Bronchial epithelial cell (primary cell): ENCODE data around the gene RBBP8NL. TPM values are rescaled to one million over a fixed set of nuclear protein-coding genes. Genes with fewer than 3 reads are reported as not detected.
A peak's percentile ranks its signal among the peaks of the same experiment; 100 is the strongest.

Experiments used
- DNase-seq: peaks from one replicate; pipeline ENCODE4 v3.0.0-alpha.2; 2010; ENCODE audit warnings: low read depth
- FAIRE-seq: peaks from 2 replicates; lab custom pipeline; 2011; peaks lifted over from hg19 to GRCh38; lab: Jason Lieb, UNC
- H3K27me3 ChIP-seq: 2 replicates; pipeline ENCODE4 v1.5.1; 2011; ENCODE audit warnings: low read length; ENCODE audit not compliant: control insufficient read depth, insufficient read depth
- H3K36me3 ChIP-seq: 2 replicates; pipeline ENCODE4 v1.5.1; 2011; ENCODE audit warnings: low read length; ENCODE audit not compliant: control insufficient read depth, insufficient read depth
- H3K4me3 ChIP-seq: 2 replicates; pipeline ENCODE4 v1.5.1; 2011; ENCODE audit warnings: mild to moderate bottlenecking, low read depth, low read length, control low read depth
- total RNA-seq: library from RNA; depleted of rRNA; stranded (reverse); fragments of >200 nt; gene quantifications from 2 replicates; pipeline ENCODE4 v1.2.1, GENCODE V29; 2014
- TF ChIP-seq, protein P1 (sequence below): IDR thresholded peaks from 2 replicates; pipeline ENCODE4 v1.5.1; 2011; ENCODE audit warnings: mild to moderate bottlenecking, moderate library complexity, low read length, control low read depth, inconsistent platforms; ENCODE audit not compliant: insufficient read depth, severe bottlenecking

The RBBP8NL gene
- total RNA-seq, 1 donor from 2014 or later: under 0.01 TPM

DNA sequence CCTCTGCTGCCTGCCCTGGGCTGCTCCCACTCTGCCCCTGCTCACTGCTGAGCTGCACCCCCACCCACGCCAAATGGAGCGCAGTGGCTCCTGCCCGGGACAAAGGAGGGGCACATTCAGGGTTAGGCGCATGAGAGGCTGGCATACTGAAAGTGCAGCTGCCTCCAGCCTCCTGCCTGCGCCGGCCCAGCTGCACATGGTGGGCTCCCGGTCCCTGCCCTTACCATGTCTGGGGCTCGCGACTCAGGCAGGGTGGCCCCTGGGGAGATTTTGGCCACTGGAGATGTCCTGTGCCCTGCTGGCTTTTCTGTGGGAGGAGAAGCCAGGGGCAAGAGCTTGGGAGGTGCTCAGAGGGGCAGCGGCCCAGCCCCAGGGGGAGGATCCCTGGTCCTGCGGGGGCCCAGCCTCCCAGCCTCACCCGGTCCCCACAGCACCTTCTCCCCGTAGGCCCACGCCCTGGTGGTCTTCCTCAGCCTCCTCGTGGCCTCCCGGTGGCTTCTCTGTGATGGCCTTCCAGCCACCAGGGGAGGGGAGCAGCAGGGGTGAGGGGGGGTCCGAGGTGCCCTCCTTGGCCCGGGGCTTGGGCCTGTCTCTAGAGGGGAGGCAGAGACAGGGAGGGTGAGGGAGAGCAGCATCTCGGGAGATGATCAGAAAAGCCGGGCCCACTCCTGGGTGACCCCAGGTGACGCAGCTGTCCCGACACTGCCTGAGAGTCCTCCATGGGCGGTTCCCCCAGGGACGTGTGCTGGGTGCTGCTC lies 11.8 kb downstream of the RBBP8NL start:
- TF ChIP-seq, protein P1, sequence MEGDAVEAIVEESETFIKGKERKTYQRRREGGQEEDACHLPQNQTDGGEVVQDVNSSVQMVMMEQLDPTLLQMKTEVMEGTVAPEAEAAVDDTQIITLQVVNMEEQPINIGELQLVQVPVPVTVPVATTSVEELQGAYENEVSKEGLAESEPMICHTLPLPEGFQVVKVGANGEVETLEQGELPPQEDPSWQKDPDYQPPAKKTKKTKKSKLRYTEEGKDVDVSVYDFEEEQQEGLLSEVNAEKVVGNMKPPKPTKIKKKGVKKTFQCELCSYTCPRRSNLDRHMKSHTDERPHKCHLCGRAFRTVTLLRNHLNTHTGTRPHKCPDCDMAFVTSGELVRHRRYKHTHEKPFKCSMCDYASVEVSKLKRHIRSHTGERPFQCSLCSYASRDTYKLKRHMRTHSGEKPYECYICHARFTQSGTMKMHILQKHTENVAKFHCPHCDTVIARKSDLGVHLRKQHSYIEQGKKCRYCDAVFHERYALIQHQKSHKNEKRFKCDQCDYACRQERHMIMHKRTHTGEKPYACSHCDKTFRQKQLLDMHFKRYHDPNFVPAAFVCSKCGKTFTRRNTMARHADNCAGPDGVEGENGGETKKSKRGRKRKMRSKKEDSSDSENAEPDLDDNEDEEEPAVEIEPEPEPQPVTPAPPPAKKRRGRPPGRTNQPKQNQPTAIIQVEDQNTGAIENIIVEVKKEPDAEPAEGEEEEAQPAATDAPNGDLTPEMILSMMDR: no peak
- no peak for DNase-seq

DNA sequence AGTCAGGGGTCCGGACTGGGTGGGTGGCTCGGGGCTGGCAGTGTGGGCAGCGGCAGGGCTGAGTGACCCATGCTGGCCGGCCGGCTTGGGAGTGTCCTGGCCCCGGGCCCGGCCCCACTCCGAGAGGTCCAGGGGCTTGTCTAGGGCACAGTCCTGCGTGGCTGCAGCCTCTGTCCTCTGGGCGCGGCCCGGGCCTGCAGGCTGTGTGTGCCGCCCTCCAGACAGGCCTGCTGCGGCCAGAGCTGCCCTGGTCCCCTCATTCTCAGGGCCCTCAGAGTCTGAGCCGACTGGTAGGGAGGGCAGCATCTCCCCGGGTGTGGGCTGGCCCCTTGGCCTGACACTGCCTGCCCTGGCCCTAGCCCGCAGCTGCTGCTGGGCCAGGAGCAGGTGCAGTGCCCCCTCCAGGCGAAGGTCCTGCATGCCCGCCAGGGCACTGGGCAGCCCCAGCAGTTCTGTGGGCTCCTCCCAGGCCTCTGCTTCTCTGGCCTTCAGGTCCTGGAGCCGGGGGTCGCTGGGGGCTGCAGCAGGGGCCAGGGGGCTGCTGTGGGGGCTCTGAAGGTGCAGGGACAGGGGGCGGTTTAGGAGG lies 13.3 kb downstream of the RBBP8NL start:
- no peak for FAIRE-seq

More for the DNA sequence above, 11.8 kb downstream of the RBBP8NL start:
- H3K27me3 ChIP-seq: no peaks in the 10 kb centered on the region
- no peaks in the 10 kb centered on the region for H3K36me3 ChIP-seq
- H3K4me3 ChIP-seq: no peak overlapping the region
- no peak for FAIRE-seq

DNA sequence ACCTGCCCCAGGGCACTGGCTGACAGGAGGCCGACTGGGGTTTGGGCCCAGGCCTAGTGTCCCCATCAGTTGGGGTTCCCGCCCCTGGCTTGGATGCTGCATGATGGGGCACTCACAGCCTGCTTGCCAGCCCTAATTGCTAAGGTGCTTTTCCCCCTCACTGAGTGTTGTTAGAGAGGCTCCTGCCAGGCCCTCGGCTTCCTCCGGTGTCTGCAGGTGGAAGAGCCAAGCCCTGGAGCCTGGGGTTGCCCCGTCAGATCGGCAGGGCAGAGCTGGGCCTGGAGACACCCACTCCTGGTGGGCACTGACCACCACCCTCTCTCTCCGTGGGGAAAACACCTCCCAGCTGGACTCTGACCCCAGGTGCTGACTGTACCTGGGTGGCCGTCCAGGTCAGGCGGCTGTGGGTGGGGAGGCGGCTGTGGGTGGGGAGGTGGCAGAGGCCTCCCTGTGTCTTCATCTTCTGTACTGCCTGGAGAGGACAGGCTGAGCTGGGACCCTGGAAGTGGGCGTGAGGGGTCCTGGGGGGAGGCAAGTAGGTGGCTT lies 14.2 kb downstream of the RBBP8NL start:
- Histone ChIP-seq H3K4me3 (no peak overlapping the region), H3K27me3 (no peaks in the 10 kb centered on the region), H3K36me3 (no peaks in the 10 kb centered on the region)
- TF ChIP-seq, protein P1: no peak
- no peak for FAIRE-seq
- no peak for DNase-seq

More for the DNA sequence above, 13.3 kb downstream of the RBBP8NL start:
- DNase-seq: no peak
- TF ChIP-seq, protein P1: peak; percentile 15
- no peaks in the 10 kb centered on the region for H3K27me3 ChIP-seq
- no peaks in the 10 kb centered on the region for H3K36me3 ChIP-seq
- no peak overlapping the region for H3K4me3 ChIP-seq

DNA sequence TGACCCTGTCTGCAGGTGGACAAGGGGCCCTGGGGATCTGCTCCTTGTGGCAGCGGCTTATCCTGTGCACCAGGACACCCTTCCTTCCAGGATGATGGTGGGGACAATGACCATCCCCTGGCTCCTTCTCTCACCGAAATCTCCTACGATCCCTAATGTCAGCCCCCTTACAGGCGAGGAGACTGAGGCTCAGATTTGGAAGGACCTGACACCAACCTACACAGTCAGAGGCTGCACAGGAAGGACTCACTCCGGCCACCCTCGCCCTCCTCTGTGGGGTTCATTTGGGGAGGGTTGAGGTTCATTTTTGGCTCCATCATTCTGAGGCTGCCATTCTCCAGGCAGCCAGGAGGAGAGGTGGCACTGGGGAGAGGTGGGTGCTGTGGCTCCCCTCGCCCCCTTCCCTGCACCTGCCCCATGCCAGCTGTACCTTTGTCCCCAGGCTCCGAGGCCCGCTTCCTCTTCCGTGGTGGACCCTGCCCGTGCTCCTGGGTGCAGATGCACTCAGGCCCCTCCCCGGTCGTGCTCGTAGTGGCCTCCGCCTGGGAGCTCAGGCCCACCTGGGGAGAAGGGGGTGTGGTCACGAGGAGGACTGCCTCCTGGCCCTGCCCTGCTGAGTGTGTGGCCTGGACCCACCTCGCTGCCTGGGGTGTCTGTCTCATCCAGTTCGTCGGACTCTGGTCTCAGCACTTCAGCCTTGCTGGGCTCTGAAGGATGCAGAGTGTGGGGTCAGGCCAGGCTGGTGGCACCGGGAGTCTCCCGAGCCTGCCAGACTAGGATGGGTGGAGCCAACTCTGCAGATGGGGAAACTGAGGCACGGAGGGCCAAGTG lies 14.9 kb downstream of the RBBP8NL start:
- no peak for FAIRE-seq
- TF ChIP-seq, protein P1: no peak

DNA sequence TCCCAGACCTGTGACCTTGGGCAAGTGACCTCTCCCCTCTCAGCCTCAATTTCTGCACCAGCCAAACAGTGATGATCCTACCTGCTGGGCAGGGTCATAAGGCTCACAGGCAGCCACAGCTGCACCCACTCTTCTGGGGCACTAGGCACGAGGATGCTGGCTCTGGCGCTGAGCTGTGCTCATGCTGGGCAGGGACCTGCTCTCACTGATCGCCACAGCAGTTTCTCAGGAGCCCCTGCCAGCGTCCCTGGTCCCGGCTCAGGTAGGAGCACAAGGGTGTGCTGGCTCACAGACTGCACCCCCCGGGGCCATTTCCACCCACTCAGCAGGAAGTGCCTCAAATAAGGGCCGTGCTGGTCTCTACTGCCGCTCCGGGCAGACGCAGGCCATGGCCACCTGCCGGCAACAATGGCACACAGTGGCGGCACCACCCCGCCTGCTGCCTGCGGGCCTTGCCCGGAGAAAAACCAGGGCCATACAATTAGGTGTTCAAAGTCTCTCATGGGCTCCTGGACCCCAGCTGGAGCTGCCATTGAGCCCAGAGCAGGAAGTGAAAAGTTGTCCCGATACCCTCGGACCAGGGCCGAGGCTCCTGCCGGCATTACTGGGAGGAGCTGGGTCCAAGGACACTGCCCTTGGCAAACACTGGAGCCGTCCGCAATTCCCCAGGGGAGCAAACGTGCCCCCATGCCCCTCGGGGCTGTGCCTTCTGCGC lies 15.7 kb downstream of the RBBP8NL start:
- Histone ChIP-seq H3K27me3 (no peaks in the 10 kb centered on the region), H3K36me3 (no peaks in the 10 kb centered on the region), H3K4me3 (no peak overlapping the region)
- DNase-seq (no peak), FAIRE-seq (no peak)
- TF ChIP-seq, protein P1: no peak

More for the DNA sequence above, 14.9 kb downstream of the RBBP8NL start:
- no peak for DNase-seq
- H3K36me3 ChIP-seq: no peaks in the 10 kb centered on the region
- no peak overlapping the region for H3K4me3 ChIP-seq
- no peaks in the 10 kb centered on the region for H3K27me3 ChIP-seq
